ENCODE measurements around the gene CDC42EP3.

The CDC42EP3 gene

GRCh38 chr2:37631698-37632097 lies 39.7 kb downstream of the CDC42EP3 start:
- TF ChIP-seq POLR2A (IDR thresholded peaks at IDR 0.05; ENCODE audit: low read length) (no peak), GATA1 (IDR thresholded peaks at IDR 0.05; ENCODE audit: low read depth, low read length) (no peak)

GRCh38 chr2:37631292-37631691 lies 40.1 kb downstream of the CDC42EP3 start:
- TF ChIP-seq POLR2A (IDR thresholded peaks at IDR 0.05; ENCODE audit: low read length) (no peak), GATA1 (IDR thresholded peaks at IDR 0.05; ENCODE audit: low read depth, low read length) (no peak)
- DNase-seq = no peak

More at GRCh38 chr2:37631698-37632097, 39.7 kb downstream of the CDC42EP3 start:
- DNase-seq = no peak

- no peak for TF ChIP-seq GATA1 (IDR thresholded peaks at IDR 0.05; ENCODE audit: low read depth, low read length)
- no peak for TF ChIP-seq POLR2A (IDR thresholded peaks at IDR 0.05; ENCODE audit: low read length)
- no peak for DNase-seq
Observed at GRCh38 chr2:37630776-37631175, 40.7 kb downstream of the CDC42EP3 start.

- TF ChIP-seq GATA1 (IDR thresholded peaks at IDR 0.05; ENCODE audit: low read depth, low read length) = no peak
- TF ChIP-seq POLR2A (IDR thresholded peaks at IDR 0.05; ENCODE audit: low read length) = no peak
- no peak for DNase-seq
Observed at GRCh38 chr2:37630301-37630700, 41.1 kb downstream of the CDC42EP3 start.

- TF ChIP-seq POLR2A (IDR thresholded peaks at IDR 0.05; ENCODE audit: low read length) (no peak), GATA1 (IDR thresholded peaks at IDR 0.05; ENCODE audit: low read depth, low read length) (no peak)
- DNase-seq = no peak
Observed at GRCh38 chr2:37629529-37629928, 41.9 kb downstream of the CDC42EP3 start.

GRCh38 chr2:37627710-37628109 lies 43.7 kb downstream of the CDC42EP3 start:
- TF ChIP-seq POLR2A (IDR thresholded peaks at IDR 0.05; ENCODE audit: low read length) (no peak), GATA1 (IDR thresholded peaks at IDR 0.05; ENCODE audit: low read depth, low read length) (no peak)
- DNase-seq = no peak

- no peak for TF ChIP-seq POLR2A (IDR thresholded peaks at IDR 0.05; ENCODE audit: low read length)
- TF ChIP-seq GATA1 (IDR thresholded peaks at IDR 0.05; ENCODE audit: low read depth, low read length) = no peak
Observed at GRCh38 chr2:37625796-37626571, 45.5 kb downstream of the CDC42EP3 start.

GRCh38 chr2:37625156-37625555 lies 46.3 kb downstream of the CDC42EP3 start:
- DNase-seq = no peak
- TF ChIP-seq POLR2A (IDR thresholded peaks at IDR 0.05; ENCODE audit: low read length) = no peak
- TF ChIP-seq GATA1 (IDR thresholded peaks at IDR 0.05; ENCODE audit: low read depth, low read length) = no peak

More at GRCh38 chr2:37625796-37626571, 45.5 kb downstream of the CDC42EP3 start:
- no peak for DNase-seq

- no peak for DNase-seq
- no peak for TF ChIP-seq GATA1 (IDR thresholded peaks at IDR 0.05; ENCODE audit: low read depth, low read length)
- no peak for TF ChIP-seq POLR2A (IDR thresholded peaks at IDR 0.05; ENCODE audit: low read length)
Observed at GRCh38 chr2:37623971-37624900, 47.2 kb downstream of the CDC42EP3 start.

GRCh38 chr2:37623406-37623805 lies 48.0 kb downstream of the CDC42EP3 start:
- TF ChIP-seq GATA1 (IDR thresholded peaks at IDR 0.05; ENCODE audit: low read depth, low read length) = no peak
- no peak for TF ChIP-seq POLR2A (IDR thresholded peaks at IDR 0.05; ENCODE audit: low read length)
- no peak for DNase-seq

- TF ChIP-seq GATA1 (IDR thresholded peaks at IDR 0.05; ENCODE audit: low read depth, low read length) (no peak), POLR2A (IDR thresholded peaks at IDR 0.05; ENCODE audit: low read length) (no peak)
- DNase-seq = no peak
Observed at GRCh38 chr2:37622450-37623100, 48.9 kb downstream of the CDC42EP3 start.

GRCh38 chr2:37621199-37621598 lies 50.2 kb downstream of the CDC42EP3 start:
- TF ChIP-seq GATA1 (IDR thresholded peaks at IDR 0.05; ENCODE audit: low read depth, low read length) = no peak
- TF ChIP-seq POLR2A (IDR thresholded peaks at IDR 0.05; ENCODE audit: low read length) = no peak

GRCh38 chr2:37619959-37620300 lies 51.5 kb downstream of the CDC42EP3 start:
- no peak for DNase-seq
- TF ChIP-seq GATA1 (IDR thresholded peaks at IDR 0.05; ENCODE audit: low read depth, low read length) (no peak), POLR2A (IDR thresholded peaks at IDR 0.05; ENCODE audit: low read length) (no peak)

More at GRCh38 chr2:37621199-37621598, 50.2 kb downstream of the CDC42EP3 start:
- no peak for DNase-seq

All from erythroblast (primary cell).